Keratinocyte (primary cell): ENCODE measurements around the gene AIP.

Experiments used
- EZH2 ChIP-seq: IDR thresholded peaks from one replicate; pipeline ENCODE4 v1.6.1; 2012; ENCODE audit warnings: inconsistent platforms, mild to moderate bottlenecking, low read length, moderate library complexity
- TF ChIP-seq, protein P1 (sequence below), 3 experiments: IDR thresholded peaks in 1 of 3; conservative IDR thresholded peaks in 1 of 3; optimal IDR thresholded peaks in 1 of 3; 2 replicates in 2 of 3; 3 replicates in 1 of 3; pipeline versions ENCODE3 to v1.5.1; 2011; ENCODE audit warnings: low read length in 3 of 3, mild to moderate bottlenecking in 3 of 3, moderate library complexity in 2 of 3, control low read depth in 1 of 3, inconsistent platforms in 1 of 3; ENCODE audit not compliant: insufficient read depth in 2 of 3; ENCODE audit errors: extremely low read depth in 1 of 3

- TF ChIP-seq, protein P1, sequence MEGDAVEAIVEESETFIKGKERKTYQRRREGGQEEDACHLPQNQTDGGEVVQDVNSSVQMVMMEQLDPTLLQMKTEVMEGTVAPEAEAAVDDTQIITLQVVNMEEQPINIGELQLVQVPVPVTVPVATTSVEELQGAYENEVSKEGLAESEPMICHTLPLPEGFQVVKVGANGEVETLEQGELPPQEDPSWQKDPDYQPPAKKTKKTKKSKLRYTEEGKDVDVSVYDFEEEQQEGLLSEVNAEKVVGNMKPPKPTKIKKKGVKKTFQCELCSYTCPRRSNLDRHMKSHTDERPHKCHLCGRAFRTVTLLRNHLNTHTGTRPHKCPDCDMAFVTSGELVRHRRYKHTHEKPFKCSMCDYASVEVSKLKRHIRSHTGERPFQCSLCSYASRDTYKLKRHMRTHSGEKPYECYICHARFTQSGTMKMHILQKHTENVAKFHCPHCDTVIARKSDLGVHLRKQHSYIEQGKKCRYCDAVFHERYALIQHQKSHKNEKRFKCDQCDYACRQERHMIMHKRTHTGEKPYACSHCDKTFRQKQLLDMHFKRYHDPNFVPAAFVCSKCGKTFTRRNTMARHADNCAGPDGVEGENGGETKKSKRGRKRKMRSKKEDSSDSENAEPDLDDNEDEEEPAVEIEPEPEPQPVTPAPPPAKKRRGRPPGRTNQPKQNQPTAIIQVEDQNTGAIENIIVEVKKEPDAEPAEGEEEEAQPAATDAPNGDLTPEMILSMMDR (optimal IDR thresholded peaks at IDR 0.05 in 1 of 3, IDR thresholded peaks at IDR 0.05 in 1 of 3, conservative IDR thresholded peaks at IDR 0.05 in 1 of 3; ENCODE audit: extremely low read depth in 1 of 3, insufficient read depth in 2 of 3, low read length in 3 of 3): no peak
- TF ChIP-seq EZH2: no peak
Observed at GRCh38 chr11:67507242-67507863, 24.5 kb downstream of the AIP start.
